Keratinocyte (primary cell): ENCODE results near the gene EYS.

Source experiments
- CTCF ChIP-seq, 3 experiments: IDR thresholded peaks in 1 of 3; conservative IDR thresholded peaks in 1 of 3; optimal IDR thresholded peaks in 1 of 3; 2 replicates in 2 of 3; 3 replicates in 1 of 3; pipeline versions ENCODE3 to v1.5.1; 2011; ENCODE audit warnings: low read length in 3 of 3, mild to moderate bottlenecking in 3 of 3, moderate library complexity in 2 of 3, control low read depth in 1 of 3, inconsistent platforms in 1 of 3; ENCODE audit not compliant: insufficient read depth in 2 of 3; ENCODE audit errors: extremely low read depth in 1 of 3
- EZH2 ChIP-seq: IDR thresholded peaks from one replicate; pipeline ENCODE4 v1.6.1; 2012; ENCODE audit warnings: inconsistent platforms, mild to moderate bottlenecking, low read length, moderate library complexity

- TF ChIP-seq CTCF (optimal IDR thresholded peaks at IDR 0.05 in 1 of 3, IDR thresholded peaks at IDR 0.05 in 1 of 3, conservative IDR thresholded peaks at IDR 0.05 in 1 of 3; ENCODE audit: extremely low read depth in 1 of 3, insufficient read depth in 2 of 3, low read length in 3 of 3) (no peak), EZH2 (no peak)
Observed at GRCh38 chr6:64376394-64376793, 1330.6 kb downstream of the EYS start.
